HG02852 (cell line): ENCODE data around the gene RPS18.
"Not testable (repeated sequence)": the region's sequence is repeated elsewhere in the genome, so short reads cannot be mapped to it uniquely, and the experiment has no call there.

ENCODE experiments used
- ATAC-seq: cut with Tn5 transposase; IDR thresholded peaks from one replicate; pipeline ENCODE4 v1.9.1; 2021; ENCODE audit warnings: mild to moderate bottlenecking, moderate library complexity; ENCODE audit not compliant: unreplicated experiment

RPS18 gene

DNA sequence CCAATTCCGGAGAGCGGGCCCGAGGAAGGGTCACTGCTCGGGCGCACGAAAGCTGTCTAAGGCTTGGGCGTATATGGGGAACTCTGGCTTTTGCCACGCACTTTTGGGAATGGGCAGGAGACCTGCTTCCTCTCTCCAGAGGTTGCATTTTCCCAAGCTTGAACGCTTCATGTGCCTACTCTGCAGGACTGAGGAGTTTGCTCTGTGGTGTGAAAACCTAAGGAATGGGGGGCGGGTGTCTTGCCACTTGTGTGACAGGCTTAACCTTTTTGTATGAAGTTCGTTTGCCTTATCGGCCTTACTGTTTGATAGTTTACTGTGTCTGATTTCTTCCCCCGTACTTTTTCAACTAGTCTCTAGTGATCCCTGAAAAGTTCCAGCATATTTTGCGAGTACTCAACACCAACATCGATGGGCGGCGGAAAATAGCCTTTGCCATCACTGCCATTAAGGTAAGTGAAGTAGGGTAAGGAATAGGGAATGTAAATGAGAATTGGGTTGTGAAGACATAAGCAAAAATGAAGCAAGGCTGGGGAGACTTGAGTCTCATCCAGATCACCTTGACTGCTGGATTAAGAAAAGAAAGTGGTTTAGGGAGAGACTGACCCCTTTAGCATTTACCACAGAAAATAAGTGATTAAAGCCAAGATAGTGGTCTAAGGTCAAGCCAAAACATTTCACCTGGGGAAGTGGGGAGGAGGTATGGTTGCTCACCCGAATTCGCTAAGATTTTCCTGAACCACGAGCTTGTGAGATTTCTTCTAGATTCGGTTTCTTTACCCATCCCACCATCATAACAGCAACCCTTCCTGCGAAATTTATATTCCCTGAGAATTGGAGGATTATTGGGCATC, 627 bp downstream of the RPS18 start:
- ATAC-seq: no peak

GRCh38 chr6:33273129-33273923, 1.5 kb downstream of the RPS18 start:
- no peak for ATAC-seq

- ATAC-seq: no peak
Measured at GRCh38 chr6:33273924-33274902, 2.3 kb downstream of the RPS18 start.

DNA sequence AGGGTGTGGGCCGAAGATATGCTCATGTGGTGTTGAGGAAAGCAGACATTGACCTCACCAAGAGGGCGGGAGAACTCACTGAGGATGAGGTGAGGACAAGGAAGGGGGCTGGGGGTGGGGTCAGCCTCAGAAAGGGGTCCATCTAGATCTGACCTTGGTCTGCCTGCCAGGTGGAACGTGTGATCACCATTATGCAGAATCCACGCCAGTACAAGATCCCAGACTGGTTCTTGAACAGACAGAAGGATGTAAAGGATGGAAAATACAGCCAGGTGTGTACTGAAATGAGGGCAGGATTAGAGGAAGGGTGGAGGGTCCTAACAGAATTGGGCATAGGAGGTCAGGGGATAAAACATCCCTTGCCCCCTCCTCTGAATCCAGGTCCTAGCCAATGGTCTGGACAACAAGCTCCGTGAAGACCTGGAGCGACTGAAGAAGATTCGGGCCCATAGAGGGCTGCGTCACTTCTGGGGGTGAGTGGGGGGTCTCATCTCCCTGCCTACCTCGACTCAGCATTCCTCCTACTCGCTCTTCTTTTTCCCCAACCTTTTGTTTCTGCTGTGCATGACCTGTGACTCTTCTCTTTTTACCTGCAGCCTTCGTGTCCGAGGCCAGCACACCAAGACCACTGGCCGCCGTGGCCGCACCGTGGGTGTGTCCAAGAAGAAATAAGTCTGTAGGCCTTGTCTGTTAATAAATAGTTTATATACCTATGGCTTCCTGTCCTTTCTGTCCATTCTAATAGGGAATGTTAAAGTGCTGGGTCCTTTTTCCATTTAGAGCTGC, 4.1 kb downstream of the RPS18 start:
- not testable (repeated sequence) for ATAC-seq

DNA sequence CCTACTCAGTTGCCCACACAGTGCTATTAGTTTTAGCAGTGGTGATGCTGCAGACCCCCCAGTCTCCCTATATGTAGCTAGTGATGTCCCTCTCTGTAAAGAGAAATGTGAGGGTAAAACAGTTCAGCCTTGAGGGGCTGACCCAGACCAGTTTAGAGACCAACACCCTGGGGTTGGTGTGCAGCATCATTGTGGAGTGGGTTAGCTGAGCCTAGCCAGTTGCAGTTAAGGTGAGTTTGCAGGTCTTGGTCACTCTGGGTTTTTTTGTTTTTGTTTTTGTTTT, 4.6 kb downstream of the RPS18 start:
- ATAC-seq: no peak

- peak; percentile 60 for ATAC-seq
Measured at GRCh38 chr6:33276864-33277662, 5.2 kb downstream of the RPS18 start, which contains the start of gene B3GALT4. B3GALT4 (plus strand) TSS chr6:33277123; CDS start chr6:33277420, 297 bp downstream.

GRCh38 chr6:33277663-33278391, 6.0 kb downstream of the RPS18 start:
- ATAC-seq: no peak

DNA sequence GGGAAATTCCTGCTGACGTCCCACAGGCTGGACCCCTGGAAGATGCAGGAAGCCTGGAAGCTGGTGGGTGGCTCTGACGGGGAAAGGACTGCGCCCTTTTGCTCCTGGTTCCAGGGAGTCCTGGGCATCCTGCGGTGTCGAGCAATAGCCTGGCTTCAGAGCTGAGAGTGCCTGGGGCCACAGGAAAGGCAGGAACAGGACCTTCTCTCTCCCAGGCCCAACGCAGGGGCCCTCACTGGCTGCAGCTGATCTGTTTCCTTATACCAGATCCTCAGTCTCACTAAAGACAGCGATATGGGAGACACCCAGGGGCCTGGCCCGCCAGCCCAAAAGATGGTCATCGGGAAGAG, 6.5 kb downstream of the RPS18 start:
- no peak for ATAC-seq

DNA sequence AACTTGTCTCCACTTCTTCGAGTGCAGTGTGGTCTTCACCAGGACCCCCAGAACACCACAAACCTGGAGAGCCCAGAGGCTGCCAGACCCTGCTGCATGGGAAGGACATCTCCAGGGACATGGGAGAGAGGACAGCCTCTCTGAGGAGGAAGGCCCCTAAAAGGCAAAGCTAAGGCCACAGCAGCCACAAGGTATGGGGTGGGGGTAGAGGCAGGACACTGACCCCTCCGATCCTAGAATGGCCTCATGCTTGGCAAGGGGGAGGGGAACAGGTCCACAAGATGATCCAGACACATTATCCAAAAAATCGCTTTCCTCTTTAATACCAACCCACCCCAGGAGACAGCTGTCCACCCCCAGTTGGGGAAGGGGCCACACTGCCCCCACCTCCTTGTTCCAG, 6.9 kb downstream of the RPS18 start:
- ATAC-seq: no peak

DNA sequence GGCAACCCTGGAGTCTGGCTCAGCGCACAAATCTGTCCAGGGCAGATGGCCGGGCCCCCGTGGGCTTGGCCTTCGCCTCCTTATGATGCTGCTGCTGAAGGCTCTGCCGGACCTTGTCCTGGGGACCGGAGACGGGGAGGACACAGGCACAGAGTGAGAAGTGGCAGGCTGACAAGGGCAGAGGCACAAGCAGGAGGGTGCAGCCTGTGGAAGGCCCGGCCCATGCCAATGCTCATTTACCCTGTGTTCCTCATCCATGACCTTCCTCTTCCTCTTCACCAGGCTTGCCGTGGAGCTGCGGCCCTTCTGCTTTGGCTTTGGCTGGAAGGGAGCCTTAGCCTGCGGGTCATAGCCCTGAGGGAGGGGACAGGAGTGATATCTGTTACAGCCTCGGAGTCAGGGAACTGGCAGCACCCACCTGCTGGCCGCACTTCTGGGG, 7.4 kb downstream of the RPS18 start:
- no peak for ATAC-seq

DNA sequence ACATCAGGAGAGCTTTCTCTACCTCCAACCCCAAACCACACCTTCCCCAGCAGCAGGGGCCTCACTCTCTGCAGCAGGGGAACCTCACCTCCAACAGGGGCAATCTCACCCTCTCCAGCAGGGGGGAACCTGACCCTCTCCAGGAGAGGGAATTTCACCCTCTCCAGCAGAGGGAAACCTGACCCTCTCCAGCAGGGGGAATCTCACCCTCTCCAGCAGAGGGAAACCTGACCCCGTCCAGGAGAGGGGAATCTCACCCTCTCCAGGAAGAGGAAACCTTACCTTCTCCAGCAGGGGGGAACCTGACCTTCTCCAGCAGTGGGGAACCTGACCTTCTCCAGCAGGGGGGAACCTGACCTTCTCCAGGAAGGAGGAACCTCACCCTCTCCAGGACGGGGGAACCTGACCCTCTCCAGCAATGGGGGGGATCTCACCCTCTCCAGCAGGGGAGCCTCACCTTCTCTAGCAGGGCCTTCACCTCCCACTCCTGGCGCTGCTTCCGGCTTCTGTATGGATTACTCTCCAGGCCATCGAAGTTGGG, 8.2 kb downstream of the RPS18 start:
- no peak for ATAC-seq

- ATAC-seq: no peak
Measured at GRCh38 chr6:33280539-33280938, 8.7 kb downstream of the RPS18 start.

DNA sequence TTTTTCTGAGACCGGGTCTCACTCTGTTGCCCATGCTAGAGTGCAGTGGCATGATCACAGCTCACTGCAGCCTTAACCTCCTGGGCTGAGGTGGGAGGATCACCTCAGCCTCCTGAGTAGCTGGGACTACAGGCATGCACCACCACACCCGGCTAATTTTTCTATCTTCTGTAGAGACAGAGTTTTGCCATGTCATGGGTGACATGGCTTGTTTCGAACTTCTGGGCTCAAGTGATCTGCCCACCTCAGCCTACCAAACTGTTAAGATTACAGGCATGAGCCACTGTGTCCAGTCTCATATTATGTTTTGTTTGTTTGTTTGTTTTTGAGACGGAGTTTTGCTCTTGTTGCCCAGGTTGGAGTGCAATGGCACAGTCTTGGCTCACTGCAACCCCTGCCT, 13.3 kb downstream of the RPS18 start:
- not testable (repeated sequence) for ATAC-seq

- ATAC-seq: no peak
Measured at GRCh38 chr6:33286946-33287914, 15.4 kb downstream of the RPS18 start.

DNA sequence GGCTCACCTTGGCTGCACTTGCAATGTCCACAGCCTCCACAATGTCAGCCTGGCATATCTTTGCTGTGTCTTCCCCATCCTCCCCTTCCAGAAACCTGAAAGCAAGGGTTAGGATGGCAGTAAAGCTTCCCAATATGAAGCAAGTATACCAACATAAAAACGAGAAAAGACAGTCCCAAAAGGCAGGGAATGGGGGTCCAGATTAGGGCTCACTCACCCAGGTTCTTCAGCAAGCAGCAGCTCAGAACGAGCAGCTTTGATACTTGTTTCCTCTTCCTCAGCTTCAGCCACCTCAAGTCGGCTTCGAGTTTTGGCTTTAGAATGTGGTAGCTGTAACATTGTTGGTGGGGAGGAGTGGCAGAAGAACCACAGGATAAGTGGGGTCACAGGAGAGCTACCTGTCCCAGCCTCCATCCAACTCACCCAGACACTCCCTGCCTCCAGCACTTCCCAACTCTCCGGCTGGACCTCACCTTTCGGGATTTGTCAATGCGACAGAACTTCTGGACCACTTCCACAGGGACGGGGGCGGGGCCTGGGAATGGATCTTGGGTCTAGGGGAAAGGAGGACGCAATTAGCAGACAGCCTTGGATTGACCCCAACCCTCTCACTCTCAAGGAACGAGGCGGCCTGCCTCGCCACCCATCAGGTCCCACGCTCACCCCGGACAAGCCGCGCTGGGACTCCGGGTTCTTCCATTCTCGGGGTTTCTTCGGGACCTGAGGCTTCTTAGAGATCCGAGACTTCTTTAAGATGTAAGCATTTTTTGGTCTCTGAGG, 16.5 kb downstream of the RPS18 start:
- ATAC-seq: no peak

DNA sequence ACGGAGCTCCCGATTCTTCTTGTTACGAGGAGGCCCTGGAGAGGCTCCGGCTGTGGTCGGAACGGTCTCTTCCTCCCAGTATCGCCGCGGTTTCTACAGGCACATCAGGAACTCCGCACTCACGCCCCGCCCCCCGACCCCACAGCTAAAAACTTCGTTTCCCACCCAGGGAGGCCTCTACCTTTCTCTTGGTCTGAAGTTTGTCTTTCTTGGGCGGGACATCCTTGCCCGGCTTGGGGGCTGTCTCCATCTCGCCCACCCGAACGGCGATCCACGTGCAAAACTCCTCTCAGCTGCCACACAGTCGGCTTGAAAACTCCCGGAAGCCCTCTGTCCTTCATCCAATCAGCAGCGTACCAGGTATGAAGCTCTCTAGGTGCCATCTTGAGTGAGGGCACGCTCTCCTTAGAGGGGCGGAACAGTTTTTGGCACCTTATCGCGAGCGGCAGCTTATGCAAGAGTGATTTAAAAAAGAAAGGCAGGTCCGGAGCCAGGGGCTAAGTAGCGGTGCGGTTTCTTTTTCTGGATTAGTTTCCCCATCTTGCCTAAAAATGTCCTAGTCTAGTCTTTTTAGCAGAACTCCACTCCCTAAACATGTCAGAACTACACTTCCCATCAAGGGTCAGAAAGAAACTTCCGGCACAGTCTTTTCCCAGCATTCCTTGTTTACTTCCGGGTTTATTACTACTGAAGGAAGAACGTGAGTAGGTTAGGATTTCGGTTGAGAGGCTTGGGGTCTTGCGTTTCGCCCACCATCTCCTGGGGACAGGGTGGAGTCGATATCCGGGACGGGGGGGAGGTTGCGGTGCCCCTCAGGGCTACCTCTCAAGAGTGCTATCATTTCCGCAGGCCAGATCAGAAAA, 17.3 kb downstream of the RPS18 start, which contains the start of the genes PFDN6 and WDR46:
TSS of gene PFDN6 (plus strand) at position 681 of the 863 bp plus-strand sequence. CDS start 256 bp downstream, outside the sequence.
TSS of gene WDR46 (minus strand) at position 319 of the 863 bp plus-strand sequence. CDS start at position 250, 69 bp downstream.
- ATAC-seq: peak; percentile 86
